Activated CD4-positive, alpha-beta T cell treated with anti-CD3 and anti-CD28 coated beads, Interleukin-2, amount 50 U/mL, for 16 hours (primary cell): Measurements from ENCODE around the gene PPP1R27.
A peak's percentile ranks its signal among the peaks of the same experiment; 100 is the strongest.

ENCODE experiments used
- DNase-seq: peaks from one replicate; pipeline ENCODE4 v3.0.0-alpha.2; 2020

PPP1R27 gene

GRCh38 chr17:81860756-81861568, 26.1 kb upstream of the PPP1R27 start:
- peak; percentile 100 for DNase-seq

GRCh38 chr17:81859906-81860755, 25.3 kb upstream of the PPP1R27 start, which contains the start of gene P4HB:
P4HB (minus strand) TSS chr17:81860535; CDS start chr17:81860471, 64 bp downstream.
- peak; percentile 9 for DNase-seq

DNA sequence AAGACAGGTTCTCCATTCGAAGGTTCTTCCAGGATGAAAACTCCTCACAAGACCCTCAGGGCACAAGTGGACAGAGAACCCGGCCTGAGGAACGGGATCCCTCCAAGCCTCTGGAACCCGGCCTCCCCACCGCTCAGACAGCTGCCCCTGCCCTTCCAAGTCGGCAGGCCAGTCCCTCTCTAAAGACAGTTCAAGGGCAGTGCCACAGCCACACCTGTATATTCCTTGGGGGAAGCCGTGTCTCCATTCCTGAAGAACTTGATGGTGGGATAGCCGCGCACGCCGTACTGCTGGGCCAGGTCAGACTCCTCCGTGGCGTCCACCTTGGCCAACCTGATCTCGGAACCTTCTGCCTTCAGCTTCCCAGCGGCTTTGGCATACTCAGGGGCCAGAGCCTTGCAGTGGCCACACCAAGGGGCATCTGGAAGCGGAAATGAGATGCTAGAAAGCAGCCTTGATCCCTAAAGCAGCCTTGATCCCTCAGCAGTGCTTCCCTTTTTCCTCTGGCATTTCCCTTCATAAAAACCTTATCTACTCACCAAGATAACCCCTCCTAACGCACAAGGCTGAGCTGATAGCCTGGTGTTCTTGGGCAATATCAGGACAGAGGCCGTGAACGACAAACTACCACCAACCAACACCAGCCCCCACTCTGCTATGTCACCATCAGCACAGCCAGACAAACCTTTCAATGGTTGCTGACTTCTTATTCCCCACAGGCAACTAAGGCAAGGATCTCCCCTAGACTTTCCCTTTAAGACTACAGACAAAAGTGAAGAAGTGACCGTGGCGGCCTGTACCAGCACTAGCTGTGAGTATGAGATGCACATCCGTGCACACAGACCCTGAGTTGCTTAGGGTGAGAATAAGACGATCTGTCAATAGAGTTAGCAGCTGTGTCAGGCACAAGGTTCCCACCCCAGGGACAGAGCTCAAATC, 24.4 kb upstream of the PPP1R27 start:
- peak; percentile 20 for DNase-seq

- no peak for DNase-seq
Measured at GRCh38 chr17:81858170-81858966, 23.5 kb upstream of the PPP1R27 start.

DNA sequence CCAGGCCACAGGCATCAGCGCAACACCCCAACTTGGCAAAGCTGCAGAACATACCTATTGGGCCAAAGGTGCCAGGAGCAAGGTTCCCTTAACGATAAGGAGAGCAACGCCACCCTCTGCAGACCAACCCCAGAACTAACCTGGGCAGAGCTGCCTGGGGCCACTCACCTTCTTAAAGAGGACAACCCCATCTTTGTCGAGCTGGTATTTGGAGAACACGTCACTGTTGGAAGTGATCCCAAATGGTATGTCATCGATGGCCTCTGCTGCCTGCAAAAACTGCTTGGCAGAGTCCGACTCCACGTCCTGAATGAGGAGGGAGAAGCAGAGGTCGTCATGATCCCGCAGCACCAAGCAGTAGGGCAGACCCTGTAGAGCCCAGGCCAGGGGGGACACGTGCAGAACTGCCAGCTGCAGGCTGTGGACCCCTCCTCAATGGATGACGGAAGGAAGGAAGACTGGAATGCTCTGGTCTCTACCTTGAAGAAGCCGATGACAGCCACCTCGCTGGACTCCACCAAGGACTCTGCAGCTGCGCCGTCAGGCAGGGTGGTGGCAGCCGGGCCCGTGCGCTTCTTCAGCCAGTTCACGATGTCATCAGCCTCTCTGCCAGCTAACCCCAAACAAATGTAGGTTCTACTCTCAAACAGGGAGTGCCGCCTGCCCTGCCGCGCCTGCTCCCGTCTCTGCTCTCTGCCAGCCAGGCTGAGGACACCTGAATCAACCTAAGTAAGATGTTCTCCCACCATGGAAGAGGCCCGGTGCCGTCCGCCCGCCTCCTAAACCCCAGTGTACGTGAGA, 20.3 kb upstream of the PPP1R27 start:
- DNase-seq: no peak

DNA sequence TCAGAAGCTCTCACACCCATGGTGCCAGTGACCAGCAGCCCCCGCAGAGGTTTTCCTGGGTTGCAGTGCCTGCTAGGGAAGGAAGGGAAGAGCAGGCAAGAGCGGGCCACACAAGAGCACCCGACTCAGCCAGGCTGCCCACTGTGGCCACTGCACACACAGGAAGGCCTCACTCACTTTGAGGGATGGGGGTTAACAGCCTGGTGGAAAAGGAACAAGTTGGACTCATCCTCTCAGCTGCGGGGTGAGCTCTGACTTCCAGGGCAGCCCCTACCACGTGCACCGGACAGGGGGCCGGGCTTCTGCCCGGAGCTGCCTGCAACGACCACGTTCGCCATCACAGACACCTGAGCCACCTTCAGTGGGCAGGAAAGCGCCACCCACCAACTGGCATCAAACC, 17.4 kb upstream of the PPP1R27 start:
- DNase-seq: no peak

DNA sequence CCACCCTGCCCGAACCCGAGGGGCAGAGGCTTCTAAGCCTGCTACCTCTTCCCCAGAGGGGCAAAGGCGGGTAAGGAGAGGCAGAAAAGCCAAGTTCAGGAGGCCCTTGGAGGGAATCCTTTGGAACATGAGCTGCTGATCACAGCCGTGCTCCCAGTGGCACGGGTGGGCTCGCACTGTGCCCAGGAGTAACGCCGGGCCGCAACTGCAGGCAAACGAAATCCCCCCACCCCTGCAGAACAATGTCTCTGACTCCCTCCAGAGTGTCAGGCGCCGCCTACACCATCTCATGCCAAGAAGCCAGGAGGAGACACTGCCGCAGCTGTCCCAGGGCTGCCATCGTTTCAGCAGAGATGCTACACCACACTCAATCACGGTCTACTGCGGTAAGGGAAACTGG, 16.6 kb upstream of the PPP1R27 start:
- DNase-seq: no peak

DNA sequence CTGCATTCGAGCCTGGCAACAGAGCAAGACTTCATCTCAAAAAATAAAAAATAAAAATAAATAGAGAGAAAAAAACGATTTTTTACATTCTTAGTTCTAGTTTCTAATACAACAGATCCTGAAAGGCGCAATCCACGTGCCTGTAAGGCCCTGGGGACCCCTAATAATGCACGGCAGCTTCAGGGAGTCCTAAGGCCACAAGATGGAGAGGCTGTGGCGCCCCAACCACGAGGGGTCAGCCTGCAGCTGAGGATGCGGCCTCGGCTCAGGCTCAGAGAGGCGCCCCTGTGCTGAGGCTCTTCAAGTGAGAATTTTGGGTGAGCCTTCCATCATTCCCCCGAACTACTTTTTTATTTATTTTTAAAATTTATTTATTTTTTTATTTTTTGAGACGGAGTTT, 14.6 kb upstream of the PPP1R27 start:
- DNase-seq: no peak

- no peak for DNase-seq
Measured at GRCh38 chr17:81846743-81847689, 12.2 kb upstream of the PPP1R27 start.

GRCh38 chr17:81845881-81846742, 11.3 kb upstream of the PPP1R27 start:
- DNase-seq: no peak

- DNase-seq: no peak
Measured at GRCh38 chr17:81845361-81845760, 10.5 kb upstream of the PPP1R27 start.

- no peak for DNase-seq
Measured at GRCh38 chr17:81844887-81845286, 10.0 kb upstream of the PPP1R27 start.

- no peak for DNase-seq
Measured at GRCh38 chr17:81844327-81844851, 9.5 kb upstream of the PPP1R27 start.

GRCh38 chr17:81843713-81844326, 9.0 kb upstream of the PPP1R27 start:
- DNase-seq: no peak

- DNase-seq: no peak
Measured at GRCh38 chr17:81842725-81843504, 8.1 kb upstream of the PPP1R27 start.

DNA sequence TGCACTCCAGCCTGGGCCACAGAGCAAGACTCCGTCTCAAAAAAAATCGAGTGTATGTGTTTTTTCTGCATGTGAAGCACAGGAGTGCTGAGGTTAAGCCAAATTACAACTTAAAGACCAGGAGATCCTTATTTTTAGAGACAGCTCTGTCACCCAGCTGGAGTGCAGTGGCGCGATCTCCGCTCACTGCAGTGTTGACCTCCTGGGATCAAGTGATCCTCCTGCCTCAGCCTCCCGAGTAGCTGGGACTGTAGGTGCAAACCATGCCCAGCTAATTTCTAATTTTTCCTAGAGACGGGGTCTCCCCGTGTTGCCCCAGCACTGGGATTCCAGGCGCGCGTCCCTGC, 7.5 kb upstream of the PPP1R27 start:
- DNase-seq: no peak

- DNase-seq: no peak
Measured at GRCh38 chr17:81841866-81842265, 7.0 kb upstream of the PPP1R27 start.
